ENCODE measurements around the gene GPSM3.
"Not testable (repeated sequence)": the region's sequence is repeated elsewhere in the genome, so short reads cannot be mapped to it uniquely, and the experiment has no call there.

DNA sequence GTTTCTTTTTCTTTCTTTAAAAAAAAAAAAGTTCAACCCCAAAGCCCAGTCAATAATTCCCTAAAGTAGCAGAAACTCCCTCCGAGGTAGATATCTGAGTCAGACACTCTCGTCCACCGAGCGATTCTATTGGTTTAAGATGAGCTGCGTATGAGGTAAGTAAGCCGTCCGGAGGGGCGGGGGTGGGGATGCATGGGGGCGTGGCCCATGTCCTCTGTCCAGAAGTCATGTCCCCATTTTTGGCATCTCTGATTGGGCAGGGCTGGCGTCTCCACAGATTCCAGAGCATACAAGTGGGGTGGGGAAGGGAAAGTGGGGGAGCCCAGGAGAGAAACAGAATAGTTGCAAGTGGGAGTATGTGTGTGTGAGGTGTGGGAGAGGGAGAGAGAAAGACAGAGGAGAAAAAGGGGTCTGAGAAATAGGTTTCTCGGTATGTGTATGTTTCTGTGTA, 6.7 kb downstream of the GPSM3 start:
- TF ChIP-seq, protein P1, sequence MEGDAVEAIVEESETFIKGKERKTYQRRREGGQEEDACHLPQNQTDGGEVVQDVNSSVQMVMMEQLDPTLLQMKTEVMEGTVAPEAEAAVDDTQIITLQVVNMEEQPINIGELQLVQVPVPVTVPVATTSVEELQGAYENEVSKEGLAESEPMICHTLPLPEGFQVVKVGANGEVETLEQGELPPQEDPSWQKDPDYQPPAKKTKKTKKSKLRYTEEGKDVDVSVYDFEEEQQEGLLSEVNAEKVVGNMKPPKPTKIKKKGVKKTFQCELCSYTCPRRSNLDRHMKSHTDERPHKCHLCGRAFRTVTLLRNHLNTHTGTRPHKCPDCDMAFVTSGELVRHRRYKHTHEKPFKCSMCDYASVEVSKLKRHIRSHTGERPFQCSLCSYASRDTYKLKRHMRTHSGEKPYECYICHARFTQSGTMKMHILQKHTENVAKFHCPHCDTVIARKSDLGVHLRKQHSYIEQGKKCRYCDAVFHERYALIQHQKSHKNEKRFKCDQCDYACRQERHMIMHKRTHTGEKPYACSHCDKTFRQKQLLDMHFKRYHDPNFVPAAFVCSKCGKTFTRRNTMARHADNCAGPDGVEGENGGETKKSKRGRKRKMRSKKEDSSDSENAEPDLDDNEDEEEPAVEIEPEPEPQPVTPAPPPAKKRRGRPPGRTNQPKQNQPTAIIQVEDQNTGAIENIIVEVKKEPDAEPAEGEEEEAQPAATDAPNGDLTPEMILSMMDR (tag by site-specific recombination; IDR thresholded peaks at IDR 0.05), result not testable (repeated sequence)
- not testable (repeated sequence) for TF ChIP-seq ZNF76 (tag by site-specific recombination; IDR thresholded peaks at IDR 0.05; ENCODE audit: borderline replicate concordance, low read depth); ZBTB20 (tag by site-specific recombination; IDR thresholded peaks at IDR 0.05); SCRT1 (tag by site-specific recombination; IDR thresholded peaks at IDR 0.05; ENCODE audit: borderline replicate concordance); YY1 (tag by site-specific recombination; IDR thresholded peaks at IDR 0.05); ZNF624 (tag by site-specific recombination; IDR thresholded peaks at IDR 0.05); ZNF768 (tag by site-specific recombination; IDR thresholded peaks at IDR 0.05); ZNF670 (tag by site-specific recombination; IDR thresholded peaks at IDR 0.05; ENCODE audit: low read depth)
- TF ChIP-seq SP2 (tag by site-specific recombination; IDR thresholded peaks at IDR 0.05), result peak; percentile 76
- TF ChIP-seq, protein P2, sequence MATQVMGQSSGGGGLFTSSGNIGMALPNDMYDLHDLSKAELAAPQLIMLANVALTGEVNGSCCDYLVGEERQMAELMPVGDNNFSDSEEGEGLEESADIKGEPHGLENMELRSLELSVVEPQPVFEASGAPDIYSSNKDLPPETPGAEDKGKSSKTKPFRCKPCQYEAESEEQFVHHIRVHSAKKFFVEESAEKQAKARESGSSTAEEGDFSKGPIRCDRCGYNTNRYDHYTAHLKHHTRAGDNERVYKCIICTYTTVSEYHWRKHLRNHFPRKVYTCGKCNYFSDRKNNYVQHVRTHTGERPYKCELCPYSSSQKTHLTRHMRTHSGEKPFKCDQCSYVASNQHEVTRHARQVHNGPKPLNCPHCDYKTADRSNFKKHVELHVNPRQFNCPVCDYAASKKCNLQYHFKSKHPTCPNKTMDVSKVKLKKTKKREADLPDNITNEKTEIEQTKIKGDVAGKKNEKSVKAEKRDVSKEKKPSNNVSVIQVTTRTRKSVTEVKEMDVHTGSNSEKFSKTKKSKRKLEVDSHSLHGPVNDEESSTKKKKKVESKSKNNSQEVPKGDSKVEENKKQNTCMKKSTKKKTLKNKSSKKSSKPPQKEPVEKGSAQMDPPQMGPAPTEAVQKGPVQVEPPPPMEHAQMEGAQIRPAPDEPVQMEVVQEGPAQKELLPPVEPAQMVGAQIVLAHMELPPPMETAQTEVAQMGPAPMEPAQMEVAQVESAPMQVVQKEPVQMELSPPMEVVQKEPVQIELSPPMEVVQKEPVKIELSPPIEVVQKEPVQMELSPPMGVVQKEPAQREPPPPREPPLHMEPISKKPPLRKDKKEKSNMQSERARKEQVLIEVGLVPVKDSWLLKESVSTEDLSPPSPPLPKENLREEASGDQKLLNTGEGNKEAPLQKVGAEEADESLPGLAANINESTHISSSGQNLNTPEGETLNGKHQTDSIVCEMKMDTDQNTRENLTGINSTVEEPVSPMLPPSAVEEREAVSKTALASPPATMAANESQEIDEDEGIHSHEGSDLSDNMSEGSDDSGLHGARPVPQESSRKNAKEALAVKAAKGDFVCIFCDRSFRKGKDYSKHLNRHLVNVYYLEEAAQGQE (tag by site-specific recombination; IDR thresholded peaks at IDR 0.05), result not testable (repeated sequence)
- TF ChIP-seq, protein P3, sequence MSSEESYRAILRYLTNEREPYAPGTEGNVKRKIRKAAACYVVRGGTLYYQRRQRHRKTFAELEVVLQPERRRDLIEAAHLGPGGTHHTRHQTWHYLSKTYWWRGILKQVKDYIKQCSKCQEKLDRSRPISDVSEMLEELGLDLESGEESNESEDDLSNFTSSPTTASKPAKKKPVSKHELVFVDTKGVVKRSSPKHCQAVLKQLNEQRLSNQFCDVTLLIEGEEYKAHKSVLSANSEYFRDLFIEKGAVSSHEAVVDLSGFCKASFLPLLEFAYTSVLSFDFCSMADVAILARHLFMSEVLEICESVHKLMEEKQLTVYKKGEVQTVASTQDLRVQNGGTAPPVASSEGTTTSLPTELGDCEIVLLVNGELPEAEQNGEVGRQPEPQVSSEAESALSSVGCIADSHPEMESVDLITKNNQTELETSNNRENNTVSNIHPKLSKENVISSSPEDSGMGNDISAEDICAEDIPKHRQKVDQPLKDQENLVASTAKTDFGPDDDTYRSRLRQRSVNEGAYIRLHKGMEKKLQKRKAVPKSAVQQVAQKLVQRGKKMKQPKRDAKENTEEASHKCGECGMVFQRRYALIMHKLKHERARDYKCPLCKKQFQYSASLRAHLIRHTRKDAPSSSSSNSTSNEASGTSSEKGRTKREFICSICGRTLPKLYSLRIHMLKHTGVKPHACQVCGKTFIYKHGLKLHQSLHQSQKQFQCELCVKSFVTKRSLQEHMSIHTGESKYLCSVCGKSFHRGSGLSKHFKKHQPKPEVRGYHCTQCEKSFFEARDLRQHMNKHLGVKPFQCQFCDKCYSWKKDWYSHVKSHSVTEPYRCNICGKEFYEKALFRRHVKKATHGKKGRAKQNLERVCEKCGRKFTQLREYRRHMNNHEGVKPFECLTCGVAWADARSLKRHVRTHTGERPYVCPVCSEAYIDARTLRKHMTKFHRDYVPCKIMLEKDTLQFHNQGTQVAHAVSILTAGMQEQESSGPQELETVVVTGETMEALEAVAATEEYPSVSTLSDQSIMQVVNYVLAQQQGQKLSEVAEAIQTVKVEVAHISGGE (tag by site-specific recombination; conservative IDR thresholded peaks at IDR 0.05; ENCODE audit: low read depth), result not testable (repeated sequence)
- TF ChIP-seq, protein P4, sequence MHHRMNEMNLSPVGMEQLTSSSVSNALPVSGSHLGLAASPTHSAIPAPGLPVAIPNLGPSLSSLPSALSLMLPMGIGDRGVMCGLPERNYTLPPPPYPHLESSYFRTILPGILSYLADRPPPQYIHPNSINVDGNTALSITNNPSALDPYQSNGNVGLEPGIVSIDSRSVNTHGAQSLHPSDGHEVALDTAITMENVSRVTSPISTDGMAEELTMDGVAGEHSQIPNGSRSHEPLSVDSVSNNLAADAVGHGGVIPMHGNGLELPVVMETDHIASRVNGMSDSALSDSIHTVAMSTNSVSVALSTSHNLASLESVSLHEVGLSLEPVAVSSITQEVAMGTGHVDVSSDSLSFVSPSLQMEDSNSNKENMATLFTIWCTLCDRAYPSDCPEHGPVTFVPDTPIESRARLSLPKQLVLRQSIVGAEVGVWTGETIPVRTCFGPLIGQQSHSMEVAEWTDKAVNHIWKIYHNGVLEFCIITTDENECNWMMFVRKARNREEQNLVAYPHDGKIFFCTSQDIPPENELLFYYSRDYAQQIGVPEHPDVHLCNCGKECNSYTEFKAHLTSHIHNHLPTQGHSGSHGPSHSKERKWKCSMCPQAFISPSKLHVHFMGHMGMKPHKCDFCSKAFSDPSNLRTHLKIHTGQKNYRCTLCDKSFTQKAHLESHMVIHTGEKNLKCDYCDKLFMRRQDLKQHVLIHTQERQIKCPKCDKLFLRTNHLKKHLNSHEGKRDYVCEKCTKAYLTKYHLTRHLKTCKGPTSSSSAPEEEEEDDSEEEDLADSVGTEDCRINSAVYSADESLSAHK (tag by site-specific recombination; IDR thresholded peaks at IDR 0.05), result not testable (repeated sequence)
- TF ChIP-seq, protein P5, sequence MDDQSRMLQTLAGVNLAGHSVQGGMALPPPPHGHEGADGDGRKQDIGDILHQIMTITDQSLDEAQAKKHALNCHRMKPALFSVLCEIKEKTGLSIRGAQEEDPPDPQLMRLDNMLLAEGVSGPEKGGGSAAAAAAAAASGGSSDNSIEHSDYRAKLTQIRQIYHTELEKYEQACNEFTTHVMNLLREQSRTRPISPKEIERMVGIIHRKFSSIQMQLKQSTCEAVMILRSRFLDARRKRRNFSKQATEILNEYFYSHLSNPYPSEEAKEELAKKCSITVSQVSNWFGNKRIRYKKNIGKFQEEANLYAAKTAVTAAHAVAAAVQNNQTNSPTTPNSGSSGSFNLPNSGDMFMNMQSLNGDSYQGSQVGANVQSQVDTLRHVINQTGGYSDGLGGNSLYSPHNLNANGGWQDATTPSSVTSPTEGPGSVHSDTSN (CRISPR knock-in tag; IDR thresholded peaks at IDR 0.05), result not testable (repeated sequence)
